Esophagus muscularis mucosa (tissue), 4 donors: ENCODE data around the gene CDH26. TPM values are rescaled to one million over a fixed set of nuclear protein-coding genes. Genes with fewer than 3 reads are reported as not detected.

Experiments
- DNase-seq: peaks from one replicate; pipeline ENCODE4 v3.0.0-alpha.2; 2017; ENCODE audit errors: extremely low spot score
- H3K27ac ChIP-seq, 4 donors: fragments of 200-600 bp; sonication (generic); replicated peaks in 1 of 4; 1 replicate in 3 of 4; 2 replicates in 1 of 4; pipeline ENCODE4 v1.5.1; 2016 to 2019; ENCODE audit warnings: mild to moderate bottlenecking in 1 of 4
- H3K27me3 ChIP-seq, 4 donors: fragments of 200-600 bp; sonication (generic); one replicate each; pipeline versions ENCODE4 v1.5.1 to v1.6.0; 2016 to 2019
- H3K36me3 ChIP-seq, 4 donors: fragments of 200-600 bp; sonication (generic); one replicate each; pipeline ENCODE4 v1.5.1; 2016 to 2019
- H3K4me1 ChIP-seq, 4 donors: fragments of 200-600 bp; sonication (generic); one replicate each; pipeline ENCODE4 v1.5.1; 2016 to 2019
- H3K4me3 ChIP-seq, 4 donors: fragments of 200-600 bp; sonication (generic); 1 replicate in 2 of 4; 2 replicates in 2 of 4; pipeline ENCODE4 v1.5.1; 2016 to 2019; ENCODE audit warnings: mild to moderate bottlenecking in 4 of 4, moderate library complexity in 1 of 4
- H3K9me3 ChIP-seq, 4 donors: fragments of 200-600 bp; sonication (generic); 1 replicate in 3 of 4; 2 replicates in 1 of 4; pipeline ENCODE4 v1.5.1; 2016 to 2019
- CTCF ChIP-seq, 3 experiments: fragments of 200-600 bp in 2 of 3; fragments of 450-650 bp in 1 of 3; sonication (generic) in 2 of 3; IDR thresholded peaks; one replicate each; pipeline ENCODE4 v1.5.1; 2017 to 2019; ENCODE audit warnings: antibody characterized with exemption in 3 of 3, mild to moderate bottlenecking in 2 of 3, moderate library complexity in 1 of 3
- EP300 ChIP-seq: sonication (generic); formaldehyde crosslinking; IDR thresholded peaks from one replicate; pipeline ENCODE4 v1.6.1; 2017; ENCODE audit warnings: antibody characterized with exemption
- POLR2A ChIP-seq: fragments of 450-650 bp; IDR thresholded peaks from one replicate; pipeline ENCODE4 v1.6.1; 2017; ENCODE audit warnings: antibody characterized with exemption, moderate library complexity, mild to moderate bottlenecking, low read depth
- POLR2AphosphoS5 ChIP-seq, 2 donors: sonication (generic); formaldehyde crosslinking; IDR thresholded peaks; one replicate each; pipeline ENCODE4 v1.6.1; 2017; ENCODE audit warnings: antibody characterized with exemption in 2 of 2
- WGBS: methylation state at CpG from one replicate; pipeline ENCODE4 v1.1.5; 2018; 5-methylcytosine and 5-hydroxymethylcytosine counted together
- intact Hi-C: fragments of 100-400 bp; cut with DNase I; formaldehyde crosslinking; loops from one replicate; pipeline ENCODE4 v1.15.1; 2023
- total RNA-seq, 4 donors: library from RNA; depleted of rRNA; stranded (reverse); fragments of >200 nt; gene quantifications; one replicate each; pipeline versions ENCODE4 v1.1.0 to v1.2.1, GENCODE V29; 2016

Gene CDH26
- total RNA-seq, 4 donors from 2014 or later = 0.39 to 1.3 (median 0.82) TPM

- DNase-seq = no peak
- Histone ChIP-seq H3K4me1 (peaks cover 0 to 13% (median 9%) of the 10 kb centered on the region in 4 donors), H3K27ac (no peak overlapping the region), H3K36me3 (no peaks in the 10 kb centered on the region), H3K9me3 (no peaks in the 10 kb centered on the region), H3K27me3 (peaks cover 0 to 38% (median 0%) of the 10 kb centered on the region in 4 donors), H3K4me3 (no peak overlapping the region)
- 90% methylated on average over 5 of the region's 5 CpGs for WGBS
- TF ChIP-seq EP300 (no peak), POLR2AphosphoS5 (IDR thresholded peaks at IDR 0.05) (no peak), POLR2A (no peak), CTCF (IDR thresholded peaks at IDR 0.05) (no peak)
- intact Hi-C loops = no loop called here
These were observed 91.4 kb downstream of the CDH26 start for GRCh38 chr20:60049601-60050000.

GRCh38 chr20:60050193-60050947 is 92.1 kb downstream of the CDH26 start:
- WGBS = 84% methylated on average over 13 of the region's 13 CpGs

GRCh38 chr20:60051911-60052310 is 93.7 kb downstream of the CDH26 start:
- Histone ChIP-seq H3K36me3 (no peaks in the 10 kb centered on the region), H3K27ac (no peak overlapping the region), H3K9me3 (no peaks in the 10 kb centered on the region), H3K4me1 (peaks cover 0 to under 1% (median 0%) of the 10 kb centered on the region in 4 donors), H3K4me3 (no peak overlapping the region), H3K27me3 (peaks cover 0 to 53% (median 0%) of the 10 kb centered on the region in 4 donors)
- 77% methylated on average over 3 of the region's 3 CpGs for WGBS
- no peak for DNase-seq
- intact Hi-C loops = no loop called here
- TF ChIP-seq POLR2AphosphoS5 (IDR thresholded peaks at IDR 0.05) (no peak), CTCF (IDR thresholded peaks at IDR 0.05) (no peak), EP300 (no peak), POLR2A (no peak)

More at GRCh38 chr20:60050193-60050947, 92.1 kb downstream of the CDH26 start:
- H3K4me1 ChIP-seq = peaks cover 0 to 13% (median 9%) of the 10 kb centered on the region in 4 donors
- no peak overlapping the region for H3K4me3 ChIP-seq
- DNase-seq = no peak
- no peak overlapping the region for H3K27ac ChIP-seq
- intact Hi-C loops = no loop called here
- no peaks in the 10 kb centered on the region for H3K9me3 ChIP-seq
- TF ChIP-seq CTCF (IDR thresholded peaks at IDR 0.05) = no peak
- TF ChIP-seq POLR2A = no peak
- TF ChIP-seq EP300 = no peak
- TF ChIP-seq POLR2AphosphoS5 (IDR thresholded peaks at IDR 0.05) = no peak
- peaks cover 0 to 46% (median 0%) of the 10 kb centered on the region in 4 donors for H3K27me3 ChIP-seq
- no peaks in the 10 kb centered on the region for H3K36me3 ChIP-seq

GRCh38 chr20:60052322-60052721 is 94.1 kb downstream of the CDH26 start:
- intact Hi-C loops = no loop called here
- Histone ChIP-seq H3K27me3 (peaks cover 0 to 53% (median 0%) of the 10 kb centered on the region in 4 donors), H3K9me3 (no peaks in the 10 kb centered on the region), H3K4me3 (no peak overlapping the region), H3K36me3 (no peaks in the 10 kb centered on the region), H3K27ac (no peak overlapping the region), H3K4me1 (peaks cover 0 to 5% (median 2%) of the 10 kb centered on the region in 4 donors)
- 85% methylated on average over 3 of the region's 3 CpGs for WGBS
- no peak for DNase-seq
- no peak for TF ChIP-seq POLR2AphosphoS5 (IDR thresholded peaks at IDR 0.05)
- no peak for TF ChIP-seq EP300

- H3K27ac ChIP-seq = no peak overlapping the region
- 27% methylated on average over 13 of the region's 16 CpGs for WGBS
- no peaks in the 10 kb centered on the region for H3K9me3 ChIP-seq
- no peaks in the 10 kb centered on the region for H3K36me3 ChIP-seq
- no peak overlapping the region for H3K4me3 ChIP-seq
- TF ChIP-seq POLR2AphosphoS5 (IDR thresholded peaks at IDR 0.05) (no peak), CTCF (IDR thresholded peaks at IDR 0.05) (no peak), EP300 (no peak), POLR2A (no peak)
- DNase-seq = no peak
- peaks cover 0 to 57% (median 0%) of the 10 kb centered on the region in 4 donors for H3K27me3 ChIP-seq
- peaks cover 8 to 14% (median 11%) of the 10 kb centered on the region in 4 donors for H3K4me1 ChIP-seq
- intact Hi-C loops = no loop called here
These were observed 95.0 kb downstream of the CDH26 start for GRCh38 chr20:60053125-60053817.
